GM19351 (cell line): ENCODE measurements around the gene ARHGAP10.
A peak's percentile ranks its signal among the peaks of the same experiment; 100 is the strongest.
"Not testable (repeated sequence)": the region's sequence is repeated elsewhere in the genome, so short reads cannot be mapped to it uniquely, and the experiment has no call there.

Experiments
- ATAC-seq: cut with Tn5 transposase; IDR thresholded peaks from one replicate; pipeline ENCODE4 v1.9.1; 2021; ENCODE audit warnings: mild to moderate bottlenecking, moderate library complexity; ENCODE audit not compliant: unreplicated experiment

Gene ARHGAP10

GRCh38 chr4:147884536-147884935 lies 152.6 kb downstream of the ARHGAP10 start:
- ATAC-seq, result no peak

DNA sequence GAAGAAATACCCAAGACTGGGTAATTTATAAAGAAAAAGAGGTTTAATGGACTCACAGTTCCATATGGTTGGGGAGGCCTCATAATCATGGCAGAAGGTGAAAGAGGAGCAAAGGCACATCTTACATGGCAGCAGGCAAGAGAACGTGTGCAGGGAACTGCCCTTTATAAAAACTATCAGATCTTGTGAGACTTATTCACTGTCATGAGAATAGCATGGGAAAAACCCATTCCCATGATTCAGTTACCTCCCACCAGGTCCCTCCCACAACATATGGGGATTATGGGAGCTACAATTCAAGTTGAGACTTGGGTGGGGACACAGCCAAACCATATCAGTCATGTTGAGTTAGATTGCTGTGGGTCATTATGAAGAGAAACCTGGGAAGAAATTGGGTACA lies 153.3 kb downstream of the ARHGAP10 start:
- not testable (repeated sequence) for ATAC-seq

DNA sequence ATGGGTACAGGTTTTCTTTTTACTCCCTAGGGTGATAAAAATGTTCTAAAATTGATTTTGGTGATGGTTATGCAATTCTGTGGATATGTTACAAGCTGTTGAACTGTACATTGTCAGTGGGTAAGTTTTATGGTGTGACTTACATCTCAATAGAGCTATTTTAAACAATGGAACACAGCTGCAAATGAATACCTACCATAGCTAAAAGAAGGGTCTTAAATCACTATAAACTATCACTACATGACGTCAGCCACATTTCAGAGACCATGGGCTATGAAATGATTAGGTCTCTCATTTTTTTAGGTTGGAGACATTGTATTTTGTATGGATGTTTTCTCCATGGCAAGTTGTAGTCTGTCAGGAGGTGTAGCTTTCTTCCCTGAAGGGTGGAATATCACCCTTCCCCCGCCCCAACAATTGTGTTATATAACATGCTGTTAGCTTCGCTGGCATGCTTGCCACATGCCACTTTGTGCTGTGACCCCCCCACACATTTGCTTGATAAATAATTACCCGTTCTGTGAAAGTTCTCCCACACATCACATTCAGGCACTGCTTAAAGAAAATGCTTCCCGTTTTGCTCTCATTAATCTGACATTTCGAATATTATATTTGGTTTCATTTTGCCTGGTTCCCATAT lies 159.7 kb downstream of the ARHGAP10 start:
- ATAC-seq, result no peak

DNA sequence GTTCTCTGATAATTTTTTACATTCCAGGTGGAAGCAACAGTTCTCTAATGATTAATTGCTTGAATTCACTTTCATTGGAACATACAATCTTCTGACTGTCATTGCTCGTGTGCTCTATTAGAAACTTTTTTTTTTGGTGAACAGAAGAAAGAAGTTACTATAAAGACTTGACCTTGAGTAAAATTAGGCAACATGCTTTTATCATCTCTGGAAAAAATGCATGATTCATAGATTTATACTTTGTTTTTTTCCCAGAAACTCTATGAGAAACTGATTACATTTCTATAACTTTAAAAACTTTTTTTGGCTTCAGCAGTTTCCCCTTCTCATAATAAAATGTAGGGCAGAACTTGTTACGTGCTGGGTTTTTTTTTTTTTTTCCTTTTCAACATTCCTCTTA lies 167.6 kb downstream of the ARHGAP10 start:
- ATAC-seq, result no peak

DNA sequence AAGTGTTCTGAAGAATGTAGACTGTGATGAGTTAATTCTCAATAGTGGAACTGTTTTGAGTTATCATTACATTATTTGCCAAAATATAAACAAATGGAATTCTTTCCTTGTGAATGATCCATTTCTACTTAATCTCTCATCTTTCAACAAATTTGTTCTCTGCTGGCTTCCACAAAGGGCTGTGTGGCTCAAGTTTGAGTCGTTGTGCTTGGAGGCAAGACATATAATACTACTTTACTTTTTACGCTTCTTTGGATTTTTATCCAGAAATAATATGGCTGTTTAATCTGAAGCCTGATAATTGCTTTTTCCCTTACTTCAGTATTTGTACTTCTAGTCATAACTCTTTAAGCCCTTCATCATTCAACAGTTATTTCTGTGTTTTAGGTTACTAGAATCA lies 169.5 kb downstream of the ARHGAP10 start:
- no peak for ATAC-seq

GRCh38 chr4:147901916-147902315 lies 170.0 kb downstream of the ARHGAP10 start:
- no peak for ATAC-seq

DNA sequence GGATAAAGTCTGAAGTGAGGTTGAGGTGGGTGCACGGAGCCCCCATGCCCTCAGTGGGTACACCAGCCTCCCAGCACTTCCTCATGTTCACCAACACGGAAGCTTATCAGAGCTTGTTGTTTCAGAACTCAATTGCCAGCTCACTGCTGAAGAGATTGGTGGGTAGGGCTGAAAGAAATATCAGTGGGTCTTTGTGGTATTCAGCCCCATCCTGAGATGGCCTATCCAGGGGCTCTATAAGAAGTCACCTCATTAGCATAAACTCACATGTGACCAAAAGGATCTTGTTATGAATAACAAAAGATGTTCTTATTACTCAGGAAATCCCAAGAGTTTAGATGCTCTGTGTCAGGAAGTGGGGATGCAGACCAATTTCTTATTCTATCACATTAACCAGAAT lies 177.3 kb downstream of the ARHGAP10 start:
- ATAC-seq, result no peak

DNA sequence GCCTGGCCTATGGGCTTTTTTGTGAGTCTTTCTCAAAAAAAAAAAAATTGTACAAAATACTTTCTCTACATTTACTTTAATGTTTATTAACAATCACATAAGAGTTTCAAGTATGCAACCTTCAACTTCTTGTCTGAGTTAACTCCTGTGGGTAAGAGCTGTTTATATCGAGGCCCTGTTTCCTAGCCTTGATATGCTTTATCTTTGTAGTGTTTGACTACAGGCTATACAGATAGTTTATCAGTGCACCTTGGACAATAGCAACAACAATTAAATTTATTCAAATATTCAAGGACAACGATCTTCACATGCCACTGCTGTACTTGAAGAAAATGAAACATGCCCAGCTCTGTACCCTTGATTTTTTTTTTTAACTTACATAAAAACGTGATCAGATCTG lies 178.4 kb downstream of the ARHGAP10 start:
- no peak for ATAC-seq

- ATAC-seq, result not testable (repeated sequence)
Observed at GRCh38 chr4:147912106-147912505, 180.2 kb downstream of the ARHGAP10 start.

DNA sequence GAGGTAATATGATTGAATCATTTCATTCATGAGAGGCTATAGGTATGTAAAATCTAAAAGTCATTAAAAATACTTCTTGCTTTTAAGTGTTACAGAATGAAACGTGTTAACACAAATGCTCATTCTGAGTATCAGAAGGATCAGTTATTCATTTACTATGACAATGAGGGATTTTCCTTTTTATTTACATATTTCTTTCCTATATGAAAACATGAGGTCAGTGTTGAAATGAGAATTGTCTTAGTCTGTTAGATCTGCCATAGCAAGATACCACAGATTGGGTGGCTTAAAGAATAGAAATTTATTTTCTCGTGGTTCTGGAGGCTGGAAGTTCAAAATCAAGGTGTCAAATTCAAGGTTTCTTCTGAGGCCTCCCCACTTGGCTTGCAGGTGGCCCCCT lies 181.2 kb downstream of the ARHGAP10 start:
- ATAC-seq, result no peak

- no peak for ATAC-seq
Observed at GRCh38 chr4:147916351-147916750, 184.5 kb downstream of the ARHGAP10 start.

GRCh38 chr4:147923381-147923780 lies 191.5 kb downstream of the ARHGAP10 start:
- ATAC-seq, result no peak

DNA sequence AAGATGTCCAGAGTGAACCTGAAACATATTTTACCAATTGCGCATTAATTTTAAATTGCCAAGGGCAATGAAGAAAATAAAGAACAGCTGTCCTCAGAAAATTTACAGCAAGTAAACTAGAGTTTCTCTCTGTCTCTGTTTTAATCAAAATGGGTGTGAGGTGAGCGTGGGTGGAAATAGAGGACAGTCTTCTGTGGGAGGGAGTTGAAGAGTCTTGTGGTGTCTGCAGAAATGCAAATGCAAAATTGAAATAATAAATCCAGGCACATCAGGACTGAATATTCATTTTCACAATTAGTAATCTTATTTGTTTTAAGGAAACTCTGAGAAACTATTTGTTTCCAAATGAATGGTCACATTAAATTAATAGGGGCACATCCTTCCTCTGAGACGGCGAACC lies 192.0 kb downstream of the ARHGAP10 start:
- ATAC-seq, result peak; percentile 68

GRCh38 chr4:147924604-147925412 lies 192.9 kb downstream of the ARHGAP10 start:
- no peak for ATAC-seq

DNA sequence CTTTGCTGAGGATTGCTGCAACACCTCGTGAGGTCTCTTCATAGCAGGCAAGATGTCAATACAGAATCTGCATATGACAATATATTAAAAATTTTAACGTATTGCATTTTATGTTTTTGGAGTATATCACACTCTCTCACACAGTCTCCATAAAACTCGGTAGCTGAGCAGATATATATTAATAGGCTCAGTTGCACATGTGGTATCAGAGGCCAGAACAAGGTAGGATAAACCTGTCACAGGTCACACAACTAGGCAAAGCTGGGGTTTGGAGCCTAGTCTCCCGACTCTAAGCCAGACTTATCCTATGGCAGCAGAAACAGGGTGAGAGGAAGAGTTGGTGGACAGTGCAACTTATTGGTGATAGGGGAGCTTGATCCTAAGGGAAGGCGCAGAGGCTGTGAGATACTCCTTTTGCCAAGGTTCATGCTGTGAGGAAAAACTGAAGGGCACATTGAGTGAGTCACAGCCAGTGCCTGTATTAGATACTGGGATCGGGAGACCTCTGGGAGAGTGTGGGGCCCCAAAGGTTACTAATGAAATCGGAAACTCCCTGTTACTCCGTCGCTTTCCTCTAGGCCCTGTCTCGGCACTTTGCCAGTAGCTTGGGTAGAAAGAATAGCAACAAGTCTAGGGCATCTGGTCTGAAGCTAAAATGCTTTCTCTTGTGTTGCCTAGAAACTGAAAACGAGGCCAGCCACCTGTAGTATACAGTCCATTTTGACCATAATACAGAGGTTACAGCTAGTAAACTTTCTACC lies 195.7 kb downstream of the ARHGAP10 start:
- ATAC-seq, result no peak

DNA sequence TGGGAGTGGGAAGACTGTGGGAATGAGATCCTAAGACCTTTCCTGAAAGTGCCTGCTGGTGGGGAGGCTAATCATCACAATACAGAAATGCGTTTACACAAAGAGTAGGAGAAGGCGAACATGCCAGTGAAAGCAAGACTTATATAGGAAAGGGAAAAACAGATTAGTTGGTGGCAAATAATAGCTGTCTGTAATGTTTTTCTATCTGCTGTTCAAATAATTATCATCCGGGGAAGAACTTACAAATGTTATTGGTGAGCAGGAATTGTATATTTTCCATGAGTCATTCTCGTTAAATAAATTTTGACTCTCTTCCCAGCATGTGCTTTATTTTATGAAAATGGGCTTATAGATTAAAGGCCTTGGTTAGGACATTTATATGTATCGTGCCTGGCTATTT lies 196.5 kb downstream of the ARHGAP10 start:
- ATAC-seq, result no peak

- no peak for ATAC-seq
Observed at GRCh38 chr4:147929746-147930145, 197.9 kb downstream of the ARHGAP10 start.

GRCh38 chr4:147933316-147933715 lies 201.4 kb downstream of the ARHGAP10 start:
- ATAC-seq, result peak; percentile 80

DNA sequence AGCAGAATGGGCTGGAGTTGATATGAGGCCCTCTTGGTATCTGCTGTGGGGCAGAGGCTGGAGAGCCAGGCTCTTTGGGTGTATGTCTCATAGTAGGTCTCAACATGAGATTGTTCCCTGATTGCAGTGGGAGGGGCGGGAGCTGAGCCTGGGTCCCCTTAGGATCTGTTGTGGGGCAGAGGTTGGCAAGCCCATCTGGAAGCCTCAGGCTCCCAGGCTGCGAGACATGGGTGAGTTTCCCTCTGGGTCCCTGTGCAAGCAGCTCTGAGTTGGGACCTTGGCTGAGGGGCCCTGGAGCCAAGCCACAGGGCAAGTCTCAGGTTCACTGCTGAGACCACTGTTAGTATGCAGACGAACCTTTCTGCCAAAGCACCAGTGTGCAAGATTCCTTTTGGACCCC lies 201.9 kb downstream of the ARHGAP10 start:
- ATAC-seq, result peak; percentile 17

GRCh38 chr4:147938496-147938895 lies 206.6 kb downstream of the ARHGAP10 start:
- no peak for ATAC-seq

GRCh38 chr4:147940171-147940570 lies 208.3 kb downstream of the ARHGAP10 start:
- ATAC-seq, result no peak

DNA sequence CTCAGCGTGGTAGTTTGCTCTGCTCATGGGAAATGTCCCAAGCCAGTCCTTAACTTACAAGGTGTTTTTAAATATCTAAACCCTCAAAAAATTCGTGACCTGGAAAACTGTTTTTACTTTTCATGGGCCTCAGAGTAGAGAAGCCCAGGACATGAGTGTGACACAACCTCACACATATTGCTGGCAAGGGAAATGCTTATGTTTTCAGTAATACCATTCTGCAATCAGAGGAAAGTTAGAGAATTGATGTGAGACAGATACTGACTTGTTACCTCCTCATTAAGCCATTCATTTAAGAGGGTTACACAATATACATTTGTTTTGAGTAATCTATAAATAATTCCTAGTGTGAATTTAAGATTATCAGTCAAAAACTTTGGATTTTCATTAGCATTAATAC lies 209.5 kb downstream of the ARHGAP10 start:
- no peak for ATAC-seq
